ENCODE measurements around the gene PAK1.

The PAK1 gene

DNA sequence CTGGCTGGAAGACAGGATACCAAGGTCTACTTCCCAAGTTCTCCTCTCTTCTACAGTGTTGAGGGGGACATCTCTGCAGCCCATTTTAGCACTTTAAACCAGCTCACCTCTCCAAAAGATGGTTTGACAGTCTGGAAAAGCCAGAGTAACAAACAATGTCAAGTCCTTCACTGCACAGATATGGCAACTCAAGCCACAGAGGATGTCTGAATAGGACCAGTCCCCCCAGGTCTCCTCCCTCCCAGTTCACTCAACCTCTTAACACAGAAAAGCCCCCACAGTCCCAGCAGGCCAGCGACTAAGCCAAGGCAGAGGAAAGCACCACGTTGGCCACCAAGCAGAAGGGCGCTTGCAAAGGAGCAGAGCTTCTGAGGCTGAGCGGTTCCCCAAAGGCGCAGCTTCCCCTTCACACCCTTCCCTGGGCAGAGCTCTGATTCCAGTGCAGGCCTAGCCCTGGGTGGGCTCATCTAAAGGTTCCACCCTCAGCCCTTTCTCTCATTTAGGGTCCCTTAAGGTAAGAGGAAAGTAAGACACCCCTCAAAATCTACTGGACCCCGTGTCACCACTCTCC, 62.7 kb downstream of the PAK1 start:
- DNase-seq (ENCODE audit: extremely low spot score) = no peak
- TF ChIP-seq BHLHE40 (IDR thresholded peaks at IDR 0.05; ENCODE audit: borderline replicate concordance) = no peak
- no peak for TF ChIP-seq ZNF384 (IDR thresholded peaks at IDR 0.05)
- no peak for TF ChIP-seq TARDBP (IDR thresholded peaks at IDR 0.05)
- no peak for TF ChIP-seq SP1 (IDR thresholded peaks at IDR 0.05)
- TF ChIP-seq FOXA1 (IDR thresholded peaks at IDR 0.05) = no peak
- TF ChIP-seq ELF4 (IDR thresholded peaks at IDR 0.05) = no peak
- no peak for TF ChIP-seq FOXM1 (IDR thresholded peaks at IDR 0.05; ENCODE audit: borderline replicate concordance)
- TF ChIP-seq FOXK2 (IDR thresholded peaks at IDR 0.05) = no peak
- TF ChIP-seq HDGF (IDR thresholded peaks at IDR 0.05; ENCODE audit: borderline replicate concordance) = no peak
- TF ChIP-seq, protein P1, sequence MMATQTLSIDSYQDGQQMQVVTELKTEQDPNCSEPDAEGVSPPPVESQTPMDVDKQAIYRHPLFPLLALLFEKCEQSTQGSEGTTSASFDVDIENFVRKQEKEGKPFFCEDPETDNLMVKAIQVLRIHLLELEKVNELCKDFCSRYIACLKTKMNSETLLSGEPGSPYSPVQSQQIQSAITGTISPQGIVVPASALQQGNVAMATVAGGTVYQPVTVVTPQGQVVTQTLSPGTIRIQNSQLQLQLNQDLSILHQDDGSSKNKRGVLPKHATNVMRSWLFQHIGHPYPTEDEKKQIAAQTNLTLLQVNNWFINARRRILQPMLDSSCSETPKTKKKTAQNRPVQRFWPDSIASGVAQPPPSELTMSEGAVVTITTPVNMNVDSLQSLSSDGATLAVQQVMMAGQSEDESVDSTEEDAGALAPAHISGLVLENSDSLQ (IDR thresholded peaks at IDR 0.05) = no peak
- TF ChIP-seq ARNT (IDR thresholded peaks at IDR 0.05) = no peak
- TF ChIP-seq CTBP1 (IDR thresholded peaks at IDR 0.05; ENCODE audit: borderline replicate concordance) = no peak
- no peak for TF ChIP-seq L3MBTL2 (conservative IDR thresholded peaks at IDR 0.05)
- TF ChIP-seq SUZ12 (IDR thresholded peaks at IDR 0.05) = no peak
- no peak for TF ChIP-seq LEF1 (IDR thresholded peaks at IDR 0.05; ENCODE audit: borderline replicate concordance)
- no peak for TF ChIP-seq NFRKB (IDR thresholded peaks at IDR 0.05)
- CTCF ChIA-PET = no interaction called here
- POLR2A ChIA-PET = interaction anchor here (1.2 kb wide), 1 partner anchor 15 kb away, joined by 3 read pairs; no protein-coding TSS in a partner anchor

DNA sequence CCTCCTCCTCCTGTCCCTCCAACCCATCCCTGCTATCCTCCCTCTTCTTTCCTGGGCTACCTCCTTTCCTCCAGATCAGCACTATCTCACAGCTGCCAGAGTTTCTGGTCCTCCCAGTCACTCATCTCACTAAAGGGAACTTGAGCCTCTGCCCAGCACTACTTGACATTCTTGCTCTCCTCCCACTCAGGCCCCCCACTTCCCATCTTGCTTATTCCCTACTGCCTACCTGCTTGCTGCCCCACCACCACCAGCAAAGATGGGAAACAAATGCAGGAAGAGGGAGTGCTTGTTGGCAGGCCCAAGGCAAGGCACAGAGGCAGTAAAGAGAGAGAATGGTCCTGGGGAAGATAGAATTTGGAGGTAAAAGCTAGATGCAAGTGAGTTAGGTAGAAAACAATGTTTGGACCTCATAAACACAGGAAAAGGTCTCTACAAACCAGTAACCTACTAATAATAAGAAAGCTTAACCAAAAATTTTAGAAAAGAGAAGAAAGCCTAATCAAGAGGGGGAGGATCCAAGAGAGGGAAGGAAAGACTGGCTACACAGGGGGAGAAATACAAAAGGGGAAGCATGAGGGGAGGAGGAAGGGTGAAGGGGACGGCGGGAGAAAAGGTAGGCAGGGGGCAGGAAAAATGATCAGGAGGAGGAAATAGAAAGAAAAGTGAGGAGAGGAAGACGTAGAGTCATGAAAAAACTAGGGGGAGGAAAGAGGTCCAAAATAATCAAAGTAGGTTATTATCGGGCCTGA, 63.6 kb downstream of the PAK1 start:
- POLR2A ChIA-PET = interaction anchor here (0.6 kb wide), 1 partner anchor 835 kb away, joined by 4 read pairs; no protein-coding TSS in a partner anchor
- no peak for DNase-seq (ENCODE audit: extremely low spot score)
- TF ChIP-seq FOXA1 (IDR thresholded peaks at IDR 0.05) = no peak
- TF ChIP-seq SUZ12 (IDR thresholded peaks at IDR 0.05) = no peak
- TF ChIP-seq, protein P1 (IDR thresholded peaks at IDR 0.05) = no peak
- no peak for TF ChIP-seq BHLHE40 (IDR thresholded peaks at IDR 0.05; ENCODE audit: borderline replicate concordance)
- TF ChIP-seq ARNT (IDR thresholded peaks at IDR 0.05) = no peak
- no peak for TF ChIP-seq ZNF384 (IDR thresholded peaks at IDR 0.05)
- CTCF ChIA-PET = no interaction called here

DNA sequence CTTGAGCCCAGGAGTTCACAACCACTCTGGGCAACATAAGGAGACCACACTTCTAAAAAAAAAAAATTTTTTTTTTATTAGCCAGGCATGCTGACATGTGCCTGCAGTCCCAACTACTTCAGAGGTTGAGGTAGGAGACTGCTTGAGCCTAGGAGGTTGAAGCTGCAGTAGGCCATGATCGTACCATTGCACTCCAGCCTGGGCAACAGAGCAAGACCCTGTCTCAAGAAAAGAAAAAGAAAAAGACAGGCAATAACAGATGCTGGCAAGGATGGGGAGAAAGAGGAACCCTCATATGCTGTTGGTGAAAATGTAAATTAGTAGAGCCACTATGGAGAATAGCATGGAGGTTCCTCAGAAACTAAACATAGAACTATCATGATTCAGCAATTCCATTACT, 64.8 kb downstream of the PAK1 start:
- ChIA-PET POLR2A (no interaction called here), CTCF (no interaction called here)
- TF ChIP-seq BHLHE40 (IDR thresholded peaks at IDR 0.05; ENCODE audit: borderline replicate concordance) = no peak
- no peak for TF ChIP-seq LEF1 (IDR thresholded peaks at IDR 0.05; ENCODE audit: borderline replicate concordance)
- TF ChIP-seq CTBP1 (IDR thresholded peaks at IDR 0.05; ENCODE audit: borderline replicate concordance) = no peak
- TF ChIP-seq L3MBTL2 (conservative IDR thresholded peaks at IDR 0.05) = no peak
- no peak for TF ChIP-seq NFRKB (IDR thresholded peaks at IDR 0.05)
- TF ChIP-seq ZNF384 (IDR thresholded peaks at IDR 0.05) = no peak
- no peak for TF ChIP-seq ARNT (IDR thresholded peaks at IDR 0.05)
- no peak for TF ChIP-seq SP1 (IDR thresholded peaks at IDR 0.05)
- TF ChIP-seq, protein P1 (IDR thresholded peaks at IDR 0.05) = no peak
- TF ChIP-seq SUZ12 (IDR thresholded peaks at IDR 0.05) = no peak
- TF ChIP-seq FOXA1 (IDR thresholded peaks at IDR 0.05) = no peak
- TF ChIP-seq TARDBP (IDR thresholded peaks at IDR 0.05) = no peak
- DNase-seq (ENCODE audit: extremely low spot score) = no peak

DNA sequence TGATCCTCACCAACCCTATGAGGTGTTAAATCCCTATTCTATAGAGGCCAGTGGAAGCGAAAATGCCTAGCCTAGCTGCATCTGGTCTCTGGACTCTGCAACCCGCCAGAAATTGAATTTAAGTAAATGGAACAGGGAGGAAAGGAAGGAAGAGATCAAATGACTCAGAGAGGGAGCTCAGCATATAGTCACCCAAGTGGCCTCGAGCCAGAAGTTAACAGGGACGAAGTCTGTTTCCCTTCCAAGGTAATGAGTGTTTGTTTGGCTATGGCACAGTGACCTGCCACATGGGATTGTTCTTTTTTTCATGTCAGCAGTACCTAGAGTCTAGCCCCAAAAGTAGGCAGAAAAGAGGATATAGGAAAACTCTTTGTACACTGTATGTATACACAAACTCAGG, 66.3 kb downstream of the PAK1 start:
- ChIA-PET CTCF (interaction anchor here (0.6 kb wide), 1 partner anchor 193 kb away, joined by 3 read pairs; no protein-coding TSS in a partner anchor), POLR2A (no interaction called here)
- TF ChIP-seq ARNT (IDR thresholded peaks at IDR 0.05) (no peak), CTBP1 (IDR thresholded peaks at IDR 0.05; ENCODE audit: borderline replicate concordance) (no peak), FOXA1 (IDR thresholded peaks at IDR 0.05) (no peak), ELF4 (IDR thresholded peaks at IDR 0.05) (no peak), HDGF (IDR thresholded peaks at IDR 0.05; ENCODE audit: borderline replicate concordance) (no peak), FOXM1 (IDR thresholded peaks at IDR 0.05; ENCODE audit: borderline replicate concordance) (no peak), ZNF384 (IDR thresholded peaks at IDR 0.05) (no peak), BHLHE40 (IDR thresholded peaks at IDR 0.05; ENCODE audit: borderline replicate concordance) (no peak), SP1 (IDR thresholded peaks at IDR 0.05) (no peak), SUZ12 (IDR thresholded peaks at IDR 0.05) (no peak), LEF1 (IDR thresholded peaks at IDR 0.05; ENCODE audit: borderline replicate concordance) (no peak), TARDBP (IDR thresholded peaks at IDR 0.05) (no peak), FOXK2 (IDR thresholded peaks at IDR 0.05) (no peak), L3MBTL2 (conservative IDR thresholded peaks at IDR 0.05) (no peak)
- TF ChIP-seq, protein P1 (IDR thresholded peaks at IDR 0.05) = no peak
- no peak for DNase-seq (ENCODE audit: extremely low spot score)

DNA sequence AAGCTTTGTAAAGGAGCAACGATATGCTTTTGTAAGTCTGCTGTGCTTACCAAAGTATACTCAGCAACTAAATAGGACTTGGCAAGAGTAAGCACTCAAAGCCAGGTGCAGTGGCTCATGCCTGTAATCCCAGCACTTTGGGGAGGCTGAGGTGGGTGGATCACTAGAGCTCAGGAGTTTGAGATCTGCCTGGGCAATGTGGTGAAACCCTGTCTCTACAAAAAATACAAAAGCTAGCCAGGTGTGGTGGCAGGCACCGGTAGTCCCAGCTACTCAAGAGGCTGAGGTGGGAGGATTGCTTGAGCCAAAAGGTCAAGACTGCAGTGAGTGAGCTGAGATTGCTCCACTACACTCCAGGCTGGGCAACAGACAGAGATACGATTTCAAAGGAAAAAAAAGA, 67.5 kb downstream of the PAK1 start:
- POLR2A ChIA-PET = no interaction called here
- TF ChIP-seq FOXA1 (IDR thresholded peaks at IDR 0.05) (no peak), TARDBP (IDR thresholded peaks at IDR 0.05) (no peak), BHLHE40 (IDR thresholded peaks at IDR 0.05; ENCODE audit: borderline replicate concordance) (no peak), L3MBTL2 (conservative IDR thresholded peaks at IDR 0.05) (no peak), SUZ12 (IDR thresholded peaks at IDR 0.05) (no peak), ARNT (IDR thresholded peaks at IDR 0.05) (no peak), FOXM1 (IDR thresholded peaks at IDR 0.05; ENCODE audit: borderline replicate concordance) (no peak), ELF4 (IDR thresholded peaks at IDR 0.05) (no peak), LEF1 (IDR thresholded peaks at IDR 0.05; ENCODE audit: borderline replicate concordance) (no peak), SP1 (IDR thresholded peaks at IDR 0.05) (no peak), HDGF (IDR thresholded peaks at IDR 0.05; ENCODE audit: borderline replicate concordance) (no peak), ZNF384 (IDR thresholded peaks at IDR 0.05) (no peak)
- TF ChIP-seq, protein P1 (IDR thresholded peaks at IDR 0.05) = no peak
- DNase-seq (ENCODE audit: extremely low spot score) = no peak
- CTCF ChIA-PET = no interaction called here

All from HEK293T (cell line).